Endothelial cell of umbilical vein (primary cell): ENCODE measurements around the gene KCNJ12. TPM values are rescaled to one million over a fixed set of nuclear protein-coding genes. Genes with fewer than 3 reads are reported as not detected.

Experiments used
- BruUV-seq: library from RNA; stranded (reverse); fragments of 400-500 nt; replicated peaks from 2 replicates; lab custom pipeline; 2021; lab: Mats Ljungman, UMichigan
- CTCF ChIA-PET: fragments of 300-600, 350-600 bp; sonication (Branson Sonifier 250); formaldehyde crosslinking; loops from one replicate; lab custom pipeline; 2021; ENCODE audit warnings: antibody characterized with exemption, inconsistent platforms; lab: Charles Lee
- POLR2A ChIA-PET: fragments of 300-600, 350-600 bp; sonication (Branson Sonifier 250); formaldehyde crosslinking; loops from one replicate; lab custom pipeline; 2021; ENCODE audit warnings: antibody characterized with exemption, inconsistent platforms; lab: Charles Lee
- DNase-seq: peaks from one replicate; pipeline ENCODE4 v3.0.0-alpha.2; 2011; ENCODE audit warnings: low read depth, low spot score
- FAIRE-seq: peaks from 2 replicates; lab custom pipeline; 2011; peaks lifted over from hg19 to GRCh38; lab: Jason Lieb, UNC
- H2AFZ ChIP-seq: 2 replicates; pipeline ENCODE4 v1.6.0; 2012; ENCODE audit warnings: low read depth, low read length, control low read depth, inconsistent platforms
- H3K27ac ChIP-seq: 2 replicates; pipeline ENCODE4 v1.5.1; 2011; ENCODE audit warnings: low read depth, mild to moderate bottlenecking, control low read depth, low read length, moderate library complexity; ENCODE audit not compliant: insufficient read depth
- H3K27me3 ChIP-seq, 2 experiments: 2 replicates each; pipeline versions ENCODE4 v1.6.0 to v1.6.1; 2011; ENCODE audit warnings: low read length in 2 of 2, mixed read lengths in 1 of 2; ENCODE audit not compliant: control insufficient read depth in 2 of 2, insufficient read depth in 2 of 2
- H3K36me3 ChIP-seq, 2 experiments: 2 replicates in 1 of 2; 3 replicates in 1 of 2; pipeline ENCODE4 v1.5.1; 2011; ENCODE audit warnings: low read length in 2 of 2, mild to moderate bottlenecking in 1 of 2, moderate library complexity in 1 of 2; ENCODE audit not compliant: control insufficient read depth in 2 of 2, insufficient read depth in 2 of 2; ENCODE audit errors: extremely low read depth in 1 of 2
- H3K4me1 ChIP-seq: 3 replicates; pipeline ENCODE4 v1.5.1; 2011; ENCODE audit warnings: mild to moderate bottlenecking, low read length; ENCODE audit not compliant: control insufficient read depth, insufficient read depth; ENCODE audit errors: extremely low read depth
- H3K4me2 ChIP-seq: 2 replicates; pipeline ENCODE4 v1.6.1; 2011; ENCODE audit warnings: low read length, control low read depth, mixed read lengths; ENCODE audit not compliant: insufficient read depth
- H3K4me3 ChIP-seq, 3 experiments: fragments of 200-600 bp in 1 of 3; sonication (generic), shearing (Covaris generic) in 1 of 3; replicated peaks in 1 of 3; 2 replicates each; pipeline ENCODE4 v1.5.1; 2011 to 2016; ENCODE audit warnings: control low read depth in 3 of 3, low read length in 3 of 3, mild to moderate bottlenecking in 2 of 3, inconsistent platforms in 1 of 3, low read depth in 1 of 3, moderate library complexity in 1 of 3; ENCODE audit not compliant: insufficient read depth in 1 of 3
- H3K79me2 ChIP-seq: 2 replicates; pipeline ENCODE4 v1.6.0; 2012; ENCODE audit warnings: low read length, inconsistent platforms; ENCODE audit not compliant: control insufficient read depth, insufficient read depth
- H3K9ac ChIP-seq: replicated peaks from 2 replicates; pipeline ENCODE3; 2011; ENCODE audit warnings: low read length, control low read depth; ENCODE audit not compliant: insufficient read depth; ENCODE audit errors: extremely low read depth
- H3K9me1 ChIP-seq: replicated peaks from 3 replicates; pipeline ENCODE4 v1.6.0; 2011; ENCODE audit warnings: mild to moderate bottlenecking, low read length; ENCODE audit not compliant: control insufficient read depth, insufficient read depth; ENCODE audit errors: extremely low read depth
- H3K9me3 ChIP-seq: replicated peaks from 2 replicates; pipeline ENCODE4 v1.5.1; 2012; ENCODE audit warnings: low read length, inconsistent platforms; ENCODE audit not compliant: control insufficient read depth, insufficient read depth
- H4K20me1 ChIP-seq: replicated peaks from 2 replicates; pipeline ENCODE3; 2011; ENCODE audit warnings: mild to moderate bottlenecking, low read length; ENCODE audit not compliant: control insufficient read depth, insufficient read depth; ENCODE audit errors: extremely low read depth
- EZH2 ChIP-seq: IDR thresholded peaks from 2 replicates; pipeline ENCODE4 v1.6.1; 2012; ENCODE audit warnings: borderline replicate concordance, low read depth, mild to moderate bottlenecking, moderate library complexity, low read length, inconsistent platforms; ENCODE audit not compliant: severe bottlenecking
- FOS ChIP-seq: IDR thresholded peaks from 2 replicates; pipeline ENCODE4 v1.6.1; 2011; ENCODE audit warnings: mild to moderate bottlenecking, low read length, moderate library complexity, borderline replicate concordance; ENCODE audit not compliant: insufficient read depth
- JUN ChIP-seq: IDR thresholded peaks from 2 replicates; pipeline ENCODE4 v1.6.1; 2011; ENCODE audit warnings: borderline replicate concordance, low read depth; ENCODE audit not compliant: insufficient read length, insufficient read depth
- MYC ChIP-seq: IDR thresholded peaks from one replicate; pipeline ENCODE4 v1.6.1; 2011; ENCODE audit warnings: mild to moderate bottlenecking, low read depth, low read length
- POLR2A ChIP-seq: IDR thresholded peaks from 2 replicates; pipeline ENCODE4 v1.6.1; 2012; ENCODE audit warnings: low read depth, mild to moderate bottlenecking, control low read depth, low read length
- POLR2AphosphoS5 ChIP-seq: IDR thresholded peaks from 2 replicates; pipeline ENCODE4 v1.6.1; 2012; ENCODE audit warnings: low read depth, mild to moderate bottlenecking, control low read depth, low read length, moderate library complexity; ENCODE audit not compliant: insufficient read depth
- dilution Hi-C: fragments of 300-500 bp; cut with MboI; formaldehyde crosslinking; loops from one replicate; pipeline ENCODE4 v1.15.0; 2019; ENCODE audit warnings: low sequenced_read_pairs; ENCODE audit not compliant: extremely low pct_ligation_motif_present
- intact Hi-C: fragments of 100-400 bp; cut with micrococcal nuclease; formaldehyde crosslinking; loops from one replicate; pipeline ENCODE4 v1.10.0; 2022
- polyA plus RNA-seq, 4 experiments: library from polyadenylated mRNA; depleted of rRNA in 3 of 4; stranded (reverse) in 3 of 4; unstranded in 1 of 4; fragments of >200 nt; gene quantifications; 2 replicates each; pipeline versions ENCODE4 v1.2.1 to v1.2.3, GENCODE V29; 2011 to 2012; ENCODE audit warnings: missing spikeins in 1 of 4
- total RNA-seq: library from RNA; stranded (reverse); gene quantifications from 2 replicates; pipeline ENCODE4 v1.2.3, GENCODE V29; 2021
- TF ChIP-seq, protein P1 (sequence below), 2 donors: IDR thresholded peaks; 1 replicate in 1 of 2; 2 replicates in 1 of 2; pipeline ENCODE4 v1.5.1; 2011; ENCODE audit warnings: low read length in 2 of 2, mild to moderate bottlenecking in 2 of 2, moderate library complexity in 2 of 2, control low read depth in 1 of 2, inconsistent platforms in 1 of 2, low read depth in 1 of 2; ENCODE audit not compliant: insufficient read depth in 1 of 2; ENCODE audit errors: extremely low read depth in 1 of 2

The KCNJ12 gene
- total and polyA plus RNA-seq, 2 donors (not counting 3 experiments of a cell fraction or from before 2014, with no cell fraction given) = 0.19 to 0.44 TPM

DNA sequence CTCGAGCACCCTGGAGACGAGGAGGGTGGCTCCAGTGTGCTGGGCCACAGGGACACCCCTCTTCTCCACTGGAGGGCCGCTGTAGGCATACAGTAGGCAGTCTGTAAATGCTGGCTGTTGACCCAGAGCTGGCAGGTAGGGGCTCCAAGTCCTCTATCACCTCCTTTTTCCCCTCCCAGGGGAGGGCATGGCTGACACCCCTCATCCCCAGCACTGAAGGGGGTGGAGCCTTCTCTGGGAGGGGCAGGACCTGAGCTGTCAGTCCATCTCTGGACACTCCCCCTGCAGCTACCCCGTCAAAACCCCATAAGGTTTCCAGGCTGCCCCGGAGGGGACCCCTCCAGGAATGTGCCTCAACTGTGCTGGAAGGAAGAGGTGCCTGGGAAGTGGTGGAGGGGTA, 2.4 kb downstream of the KCNJ12 start:
- Histone ChIP-seq H3K27ac (no peak overlapping the region), H3K9ac (no peak overlapping the region), H3K9me3 (no peaks in the 10 kb centered on the region), H3K4me2 (no peak overlapping the region), H3K9me1 (no peaks in the 10 kb centered on the region), H3K27me3 (peaks cover 6% of the 10 kb centered on the region in 2 experiments), H3K36me3 (no peaks in the 10 kb centered on the region), H4K20me1 (no peaks in the 10 kb centered on the region), H2AFZ (no peak overlapping the region), H3K4me1 (peaks cover 6% of the 10 kb centered on the region), H3K4me3 (no peak overlapping the region), H3K79me2 (no peaks in the 10 kb centered on the region)
- TF ChIP-seq FOS (no peak), EZH2 (no peak), MYC (no peak), POLR2A (no peak), JUN (no peak), POLR2AphosphoS5 (no peak)
- TF ChIP-seq, protein P1, sequence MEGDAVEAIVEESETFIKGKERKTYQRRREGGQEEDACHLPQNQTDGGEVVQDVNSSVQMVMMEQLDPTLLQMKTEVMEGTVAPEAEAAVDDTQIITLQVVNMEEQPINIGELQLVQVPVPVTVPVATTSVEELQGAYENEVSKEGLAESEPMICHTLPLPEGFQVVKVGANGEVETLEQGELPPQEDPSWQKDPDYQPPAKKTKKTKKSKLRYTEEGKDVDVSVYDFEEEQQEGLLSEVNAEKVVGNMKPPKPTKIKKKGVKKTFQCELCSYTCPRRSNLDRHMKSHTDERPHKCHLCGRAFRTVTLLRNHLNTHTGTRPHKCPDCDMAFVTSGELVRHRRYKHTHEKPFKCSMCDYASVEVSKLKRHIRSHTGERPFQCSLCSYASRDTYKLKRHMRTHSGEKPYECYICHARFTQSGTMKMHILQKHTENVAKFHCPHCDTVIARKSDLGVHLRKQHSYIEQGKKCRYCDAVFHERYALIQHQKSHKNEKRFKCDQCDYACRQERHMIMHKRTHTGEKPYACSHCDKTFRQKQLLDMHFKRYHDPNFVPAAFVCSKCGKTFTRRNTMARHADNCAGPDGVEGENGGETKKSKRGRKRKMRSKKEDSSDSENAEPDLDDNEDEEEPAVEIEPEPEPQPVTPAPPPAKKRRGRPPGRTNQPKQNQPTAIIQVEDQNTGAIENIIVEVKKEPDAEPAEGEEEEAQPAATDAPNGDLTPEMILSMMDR (IDR thresholded peaks at IDR 0.05; ENCODE audit: extremely low read depth in 1 of 2, insufficient read depth in 1 of 2, low read depth in 1 of 2, low read length in 2 of 2) = no peak
- intact Hi-C loops = loop anchor here (5.0 kb wide), 1 partner anchor 134 kb away; no protein-coding TSS in a partner anchor
- dilution Hi-C loops = no loop called here
- CTCF ChIA-PET = interaction anchor here (0.9 to 2.0 kb wide), 2 partner anchors 133 to 249 kb away, joined by 3 to 4 read pairs; no protein-coding TSS in a partner anchor
- POLR2A ChIA-PET = no interaction called here
- DNase-seq (no peak), FAIRE-seq (no peak)
- BruUV-seq = no TSS peak
